Dendritic cell treated with granulocyte-macrophage colony-stimulating factor and Interleukin-4, amounts not matched to agents 40 ng/mL and 50 ng/mL, for 4 days (primary cell): ENCODE results near the gene FILIP1.

Source experiments
- H3K27ac Mint-ChIP-seq: one replicate; pipeline ENCODE4 v1.8.0; 2022; ENCODE audit warnings: mild to moderate bottlenecking, mixed read lengths
- H3K27me3 Mint-ChIP-seq: one replicate; pipeline ENCODE4 v1.8.0; 2022; ENCODE audit warnings: mild to moderate bottlenecking, mixed read lengths
- H3K36me3 Mint-ChIP-seq: one replicate; pipeline ENCODE4 v1.8.0; 2022; ENCODE audit warnings: low read depth, mixed read lengths
- H3K4me1 Mint-ChIP-seq: one replicate; pipeline ENCODE4 v1.8.0; 2022; ENCODE audit warnings: low read depth, mixed read lengths
- H3K4me3 Mint-ChIP-seq: one replicate; pipeline ENCODE4 v1.8.0; 2022; ENCODE audit warnings: mild to moderate bottlenecking, moderate library complexity, mixed read lengths
- H3K9me3 Mint-ChIP-seq: one replicate; pipeline ENCODE4 v1.8.0; 2022; ENCODE audit warnings: mixed read lengths
- intact Hi-C: fragments of 100-400 bp; cut with micrococcal nuclease; formaldehyde crosslinking; loops from one replicate; pipeline ENCODE4 v1.15.0; 2022

Gene FILIP1

DNA sequence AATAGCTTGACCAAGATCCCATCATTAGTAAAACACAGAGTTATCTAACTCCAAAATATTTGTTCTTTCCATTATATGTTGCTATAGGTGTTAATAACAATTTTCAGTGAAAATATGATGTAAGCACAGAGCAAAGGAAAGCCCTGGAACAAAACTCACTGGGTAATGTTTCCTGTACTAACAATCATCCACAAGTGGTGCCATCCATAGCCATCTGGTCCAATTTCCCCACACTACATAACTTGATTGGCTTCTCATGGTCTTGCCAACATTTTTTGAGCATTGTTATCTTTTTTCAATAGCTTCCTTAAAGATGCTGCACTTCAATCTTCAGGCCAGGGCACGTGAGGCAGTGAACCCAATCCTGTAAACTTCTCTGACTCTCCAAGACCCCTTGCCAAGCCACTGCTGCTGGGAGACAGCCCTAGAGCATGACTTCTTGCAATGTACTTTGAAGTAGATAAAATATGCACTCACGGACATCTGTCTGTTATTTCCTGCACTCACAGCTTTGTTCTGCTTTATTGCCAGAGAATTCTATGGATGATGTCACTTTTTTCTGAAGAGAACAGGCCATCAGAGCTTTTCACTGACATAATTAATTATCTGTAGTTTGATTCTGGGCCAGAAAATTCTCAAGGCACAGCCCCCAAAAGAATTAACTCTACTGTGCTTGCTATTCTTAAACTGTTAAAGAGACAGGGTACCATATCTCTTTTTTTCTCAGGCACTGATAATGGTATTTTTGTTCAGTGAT is 111.5 kb downstream of the FILIP1 start:
- intact Hi-C loops = no loop called here
- Mint-ChIP-seq H3K4me3 (no peak overlapping the region), H3K4me1 (no peaks in the 10 kb centered on the region), H3K9me3 (no peaks in the 10 kb centered on the region), H3K36me3 (no peaks in the 10 kb centered on the region), H3K27me3 (no peaks in the 10 kb centered on the region), H3K27ac (no peak overlapping the region)

DNA sequence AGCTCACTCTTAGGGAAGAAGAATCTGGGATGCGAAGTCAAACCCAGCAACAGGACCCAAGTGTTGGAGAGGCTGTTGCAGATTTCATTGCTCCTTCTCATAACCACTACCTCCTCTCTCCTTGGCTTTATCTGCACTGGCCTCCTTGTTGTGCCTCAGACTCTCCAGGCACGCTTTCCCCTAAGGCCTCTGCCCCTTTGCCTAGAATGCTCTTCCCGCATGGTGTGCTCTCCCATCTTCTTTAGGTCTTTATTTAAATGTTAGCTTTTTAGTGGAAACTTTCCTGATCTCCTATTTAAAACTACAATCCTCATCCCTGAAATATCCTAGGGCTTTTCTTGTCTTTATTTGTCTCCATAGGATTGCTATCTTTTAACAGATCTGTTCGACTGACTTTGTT is 114.1 kb downstream of the FILIP1 start:
- no peak overlapping the region for H3K27ac Mint-ChIP-seq
- H3K27me3 Mint-ChIP-seq = peaks cover 2% of the 10 kb centered on the region

DNA sequence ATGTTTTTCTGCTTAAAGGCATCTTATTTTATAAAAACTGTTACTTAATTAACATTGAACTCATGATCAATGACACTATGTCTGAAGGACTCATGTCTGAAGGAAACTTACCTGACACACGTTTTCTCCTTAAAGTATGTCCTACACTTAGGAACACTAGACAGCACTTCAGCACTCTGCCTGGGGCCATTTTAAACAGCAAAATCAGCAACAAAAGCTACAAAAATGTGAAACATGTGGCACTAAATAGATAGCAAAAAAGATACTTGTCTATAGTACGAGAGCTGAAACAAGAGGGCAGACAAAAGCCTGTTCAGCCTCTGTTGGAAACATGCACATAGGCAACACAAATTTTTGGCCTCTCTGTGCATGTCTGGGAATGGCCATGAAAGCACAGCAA is 115.5 kb downstream of the FILIP1 start:
- H3K36me3 Mint-ChIP-seq = no peaks in the 10 kb centered on the region
- peaks cover 2% of the 10 kb centered on the region for H3K27me3 Mint-ChIP-seq
- intact Hi-C loops = no loop called here
- no peaks in the 10 kb centered on the region for H3K4me1 Mint-ChIP-seq
- no peak overlapping the region for H3K27ac Mint-ChIP-seq
- no peaks in the 10 kb centered on the region for H3K9me3 Mint-ChIP-seq
- no peak overlapping the region for H3K4me3 Mint-ChIP-seq

More for the DNA sequence above, 114.1 kb downstream of the FILIP1 start:
- H3K36me3 Mint-ChIP-seq = no peaks in the 10 kb centered on the region
- intact Hi-C loops = no loop called here
- H3K4me3 Mint-ChIP-seq = no peak overlapping the region
- no peaks in the 10 kb centered on the region for H3K4me1 Mint-ChIP-seq
- no peaks in the 10 kb centered on the region for H3K9me3 Mint-ChIP-seq

DNA sequence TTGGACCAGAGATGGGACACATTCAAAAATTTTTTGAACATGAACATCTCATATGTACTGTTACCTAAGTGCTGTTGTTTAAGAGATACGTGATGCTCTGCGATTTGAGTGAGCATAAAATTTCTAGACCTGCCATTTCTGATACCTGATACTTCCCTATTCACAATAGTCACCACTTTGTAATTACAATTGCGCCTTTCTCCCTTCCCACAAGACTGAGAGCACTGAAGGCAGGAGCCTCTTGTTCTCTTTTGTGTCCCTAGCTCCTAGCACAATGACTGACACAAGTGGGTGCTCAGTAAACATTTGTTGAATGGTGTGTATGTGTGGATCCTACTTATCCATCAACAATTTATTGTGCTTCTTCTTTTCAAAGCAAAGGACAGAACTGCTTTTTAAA is 116.2 kb downstream of the FILIP1 start:
- H3K4me3 Mint-ChIP-seq = no peak overlapping the region
- no peaks in the 10 kb centered on the region for H3K9me3 Mint-ChIP-seq
- intact Hi-C loops = no loop called here
- H3K4me1 Mint-ChIP-seq = no peaks in the 10 kb centered on the region
- no peak overlapping the region for H3K27ac Mint-ChIP-seq
- H3K27me3 Mint-ChIP-seq = peaks cover 2% of the 10 kb centered on the region
- H3K36me3 Mint-ChIP-seq = no peaks in the 10 kb centered on the region

DNA sequence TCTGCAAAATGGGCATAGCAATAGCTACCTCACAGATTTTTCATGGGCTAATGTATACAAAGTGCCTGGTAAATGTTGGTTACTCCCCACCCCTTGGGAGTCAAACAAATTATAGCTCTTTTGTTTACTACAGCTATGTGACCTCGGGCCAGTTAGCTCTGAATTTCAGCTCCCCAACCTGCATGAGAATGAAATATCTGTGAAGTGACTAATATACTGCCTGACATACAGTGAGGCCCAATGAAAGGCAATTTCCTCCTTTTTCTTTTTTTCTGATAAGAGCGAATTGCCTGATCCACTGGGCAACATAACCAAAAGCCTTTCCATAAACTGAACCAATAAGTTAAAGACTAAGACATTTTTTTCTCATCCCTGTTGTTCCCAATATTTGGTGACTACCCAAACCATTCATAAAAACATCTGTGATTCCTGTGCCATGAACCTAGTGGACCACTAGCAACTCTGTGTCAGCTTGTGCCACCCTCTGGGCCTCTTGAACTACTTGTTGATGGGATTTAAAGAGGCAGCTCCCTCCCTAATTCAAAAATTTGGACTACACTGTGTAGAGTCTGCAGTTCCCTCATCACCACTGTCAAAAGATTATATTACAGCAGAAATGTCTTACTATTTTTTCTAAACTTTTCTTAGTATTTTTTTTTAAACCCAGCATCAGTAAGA is 117.1 kb downstream of the FILIP1 start:
- Mint-ChIP-seq H3K27ac (no peak overlapping the region), H3K4me1 (no peaks in the 10 kb centered on the region), H3K27me3 (peaks cover 2% of the 10 kb centered on the region), H3K36me3 (no peaks in the 10 kb centered on the region), H3K4me3 (no peak overlapping the region), H3K9me3 (no peaks in the 10 kb centered on the region)
- intact Hi-C loops = no loop called here

DNA sequence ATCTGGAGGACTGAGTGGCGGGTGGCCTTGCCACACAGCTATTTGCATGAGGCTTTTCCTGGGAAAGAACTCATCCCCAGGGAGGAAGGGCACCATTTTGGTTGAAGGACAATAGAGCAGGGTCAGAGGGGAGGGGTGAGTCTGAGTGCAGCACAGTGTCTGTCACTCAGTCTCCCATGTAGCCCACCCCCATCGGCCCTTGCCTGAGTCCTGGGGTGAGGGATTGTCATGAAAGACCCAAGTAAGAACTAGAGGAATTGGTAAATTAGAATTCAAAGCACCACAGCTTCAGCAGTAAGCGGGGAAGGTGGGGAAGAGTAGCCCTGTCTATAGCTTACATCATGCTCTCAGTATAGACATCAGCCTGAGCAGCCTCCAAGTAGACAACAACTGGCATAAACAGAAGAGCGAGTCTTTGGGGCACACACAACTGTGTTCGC is 118.6 kb downstream of the FILIP1 start:
- Mint-ChIP-seq H3K9me3 (no peaks in the 10 kb centered on the region), H3K27ac (no peak overlapping the region), H3K4me3 (no peak overlapping the region), H3K27me3 (peaks cover 2% of the 10 kb centered on the region), H3K36me3 (no peaks in the 10 kb centered on the region), H3K4me1 (no peaks in the 10 kb centered on the region)
- intact Hi-C loops = no loop called here

DNA sequence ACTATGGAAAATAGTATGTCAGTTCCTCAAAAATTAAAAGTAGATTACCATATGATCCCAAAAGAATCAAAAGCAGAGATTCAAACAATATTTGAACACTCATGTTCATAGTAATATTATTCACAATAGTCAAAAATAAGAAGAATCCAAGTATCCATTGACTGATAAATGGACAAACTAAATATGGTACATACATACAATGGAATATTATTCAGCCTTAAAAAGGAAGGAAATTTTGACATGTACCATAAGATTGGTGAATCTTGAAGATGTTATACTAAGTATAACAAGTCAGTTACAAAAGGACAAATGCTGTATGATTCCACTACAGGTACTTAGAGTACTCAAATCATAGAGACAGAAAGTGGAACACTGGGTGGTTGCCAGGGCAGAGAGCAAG is 120.7 kb downstream of the FILIP1 start:
- Mint-ChIP-seq H3K27ac (no peak overlapping the region), H3K4me1 (no peaks in the 10 kb centered on the region)

DNA sequence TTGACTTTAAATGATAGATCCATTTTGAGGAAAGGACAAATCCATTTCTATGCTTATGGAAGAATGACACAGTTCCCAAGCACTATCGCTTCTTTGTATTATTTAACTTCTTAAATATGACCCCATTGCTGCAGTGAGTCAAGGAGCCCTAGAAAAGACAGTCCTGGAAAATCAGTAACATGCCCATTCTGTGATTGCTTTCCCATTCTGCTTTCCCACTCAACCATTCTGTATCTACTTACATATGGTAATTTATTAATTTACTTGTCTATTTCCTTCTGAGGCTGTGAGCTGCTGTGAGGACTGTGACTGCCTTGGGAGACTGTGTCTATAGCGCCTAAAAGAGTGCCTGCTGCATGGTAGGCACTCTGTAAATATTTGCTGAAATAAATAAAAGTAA is 123.6 kb downstream of the FILIP1 start:
- Mint-ChIP-seq H3K27ac (no peak overlapping the region), H3K36me3 (no peaks in the 10 kb centered on the region), H3K4me3 (no peak overlapping the region), H3K9me3 (no peaks in the 10 kb centered on the region), H3K4me1 (no peaks in the 10 kb centered on the region), H3K27me3 (no peaks in the 10 kb centered on the region)
- intact Hi-C loops = no loop called here

More for the DNA sequence above, 120.7 kb downstream of the FILIP1 start:
- peaks cover 2% of the 10 kb centered on the region for H3K27me3 Mint-ChIP-seq
- no peak overlapping the region for H3K4me3 Mint-ChIP-seq
- H3K9me3 Mint-ChIP-seq = no peaks in the 10 kb centered on the region
- intact Hi-C loops = no loop called here
- no peaks in the 10 kb centered on the region for H3K36me3 Mint-ChIP-seq

DNA sequence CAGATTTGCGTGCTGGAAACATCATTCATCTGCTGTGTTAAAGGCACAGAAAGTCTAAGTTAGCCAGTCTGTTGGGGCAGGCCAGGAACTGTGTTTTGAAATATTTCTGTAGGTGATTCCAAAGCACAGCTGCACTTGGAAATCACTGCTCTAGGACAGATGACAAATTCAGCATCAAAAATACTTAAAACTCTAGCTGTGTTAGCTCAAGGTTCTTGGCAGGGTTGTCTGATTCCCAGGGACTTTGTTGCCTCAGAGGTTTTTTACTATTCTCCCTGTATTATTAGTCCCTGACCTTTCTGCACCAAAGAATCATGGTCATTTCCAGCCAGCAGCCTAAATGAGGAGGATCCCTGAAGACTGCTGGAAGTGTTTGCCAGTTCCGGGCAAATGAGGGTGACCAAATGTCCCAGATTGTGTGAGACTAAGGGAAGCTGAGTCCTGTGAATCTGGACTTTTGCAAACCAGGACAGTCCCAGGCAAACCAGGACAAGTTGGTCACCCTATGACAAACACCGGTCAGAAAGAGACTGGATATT is 124.7 kb downstream of the FILIP1 start:
- Mint-ChIP-seq H3K36me3 (no peaks in the 10 kb centered on the region), H3K27me3 (no peaks in the 10 kb centered on the region)

DNA sequence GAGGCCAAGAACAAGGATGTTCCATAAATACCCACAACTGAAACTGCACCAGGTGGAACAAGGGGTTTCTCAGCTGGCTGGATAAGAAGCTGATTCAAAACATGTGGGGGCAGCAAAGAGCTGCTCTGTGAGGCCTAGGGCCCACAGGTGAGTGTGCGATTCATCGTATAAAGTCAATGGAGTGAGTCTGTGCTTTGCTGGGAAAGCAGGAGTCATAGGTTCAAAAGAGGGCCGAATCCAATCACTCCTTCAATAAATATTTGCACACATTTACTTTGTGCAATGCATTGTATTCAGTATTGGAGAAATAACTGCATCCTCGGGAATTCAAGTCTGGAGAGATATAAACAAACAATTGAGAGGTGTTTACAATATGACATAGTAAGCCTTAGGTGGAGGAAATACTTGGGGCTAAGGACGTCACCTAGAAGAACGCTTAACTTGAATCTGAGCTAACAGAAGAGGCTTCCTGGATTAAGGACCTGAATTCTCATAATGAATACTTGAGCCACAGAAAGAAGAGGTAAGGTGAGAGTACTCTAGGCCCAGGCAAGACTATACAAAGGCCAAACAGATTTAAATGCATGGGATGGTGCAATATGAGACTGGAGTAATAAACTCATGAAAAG is 125.3 kb downstream of the FILIP1 start:
- intact Hi-C loops = no loop called here
- H3K4me3 Mint-ChIP-seq = no peak overlapping the region
- no peaks in the 10 kb centered on the region for H3K27me3 Mint-ChIP-seq
- H3K9me3 Mint-ChIP-seq = no peaks in the 10 kb centered on the region
- no peak overlapping the region for H3K27ac Mint-ChIP-seq
- H3K4me1 Mint-ChIP-seq = no peaks in the 10 kb centered on the region
- H3K36me3 Mint-ChIP-seq = no peaks in the 10 kb centered on the region

More for the DNA sequence above, 124.7 kb downstream of the FILIP1 start:
- intact Hi-C loops = no loop called here
- no peak overlapping the region for H3K27ac Mint-ChIP-seq
- H3K4me1 Mint-ChIP-seq = no peaks in the 10 kb centered on the region
- H3K9me3 Mint-ChIP-seq = no peaks in the 10 kb centered on the region
- H3K4me3 Mint-ChIP-seq = no peak overlapping the region

DNA sequence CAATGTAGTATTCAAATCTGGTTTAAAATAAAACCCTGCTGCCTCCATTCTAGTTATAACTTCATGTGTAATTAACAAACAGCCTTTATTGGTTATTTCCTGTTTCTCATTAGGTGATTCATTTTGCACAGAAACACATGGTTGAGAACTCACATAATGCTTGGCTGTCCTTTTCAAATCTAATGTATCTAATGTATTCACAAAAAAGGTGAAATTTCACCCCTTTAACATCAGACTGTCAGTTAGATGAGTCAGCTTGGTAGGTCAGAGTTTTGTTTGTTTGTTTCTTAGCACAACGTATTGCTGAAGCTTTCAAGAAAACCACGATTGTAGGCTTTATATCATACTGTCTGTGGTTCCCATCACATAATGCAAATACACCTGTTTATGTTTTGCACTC is 130.3 kb downstream of the FILIP1 start:
- H3K27me3 Mint-ChIP-seq = no peaks in the 10 kb centered on the region
- no peaks in the 10 kb centered on the region for H3K4me1 Mint-ChIP-seq
- no peaks in the 10 kb centered on the region for H3K36me3 Mint-ChIP-seq
- no peak overlapping the region for H3K4me3 Mint-ChIP-seq
- no peak overlapping the region for H3K27ac Mint-ChIP-seq
- H3K9me3 Mint-ChIP-seq = no peaks in the 10 kb centered on the region
- intact Hi-C loops = no loop called here

DNA sequence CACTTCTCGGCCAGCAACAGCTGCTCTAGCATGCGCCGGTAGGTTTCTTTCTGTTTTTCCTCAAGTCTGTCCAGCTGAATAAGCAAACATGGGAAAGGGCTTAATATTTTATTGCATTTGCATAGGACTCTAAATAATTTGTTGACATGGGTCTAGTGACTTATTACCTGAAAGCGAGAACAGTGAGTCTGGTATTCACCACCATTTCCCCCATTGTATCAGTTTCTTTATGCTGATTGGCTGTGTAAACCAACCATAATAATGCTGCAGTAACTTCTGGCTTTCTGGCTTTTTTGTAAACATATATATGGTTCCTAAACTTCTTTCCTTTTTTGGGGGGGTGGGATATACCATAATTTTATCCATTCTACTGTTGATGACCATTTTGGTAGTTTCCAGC is 140.0 kb downstream of the FILIP1 start:
- peaks cover 5% of the 10 kb centered on the region for H3K4me1 Mint-ChIP-seq
- no peak overlapping the region for H3K27ac Mint-ChIP-seq
- no peaks in the 10 kb centered on the region for H3K9me3 Mint-ChIP-seq
- intact Hi-C loops = no loop called here
- peaks cover 21% of the 10 kb centered on the region for H3K27me3 Mint-ChIP-seq
- H3K4me3 Mint-ChIP-seq = no peak overlapping the region
- no peaks in the 10 kb centered on the region for H3K36me3 Mint-ChIP-seq

DNA sequence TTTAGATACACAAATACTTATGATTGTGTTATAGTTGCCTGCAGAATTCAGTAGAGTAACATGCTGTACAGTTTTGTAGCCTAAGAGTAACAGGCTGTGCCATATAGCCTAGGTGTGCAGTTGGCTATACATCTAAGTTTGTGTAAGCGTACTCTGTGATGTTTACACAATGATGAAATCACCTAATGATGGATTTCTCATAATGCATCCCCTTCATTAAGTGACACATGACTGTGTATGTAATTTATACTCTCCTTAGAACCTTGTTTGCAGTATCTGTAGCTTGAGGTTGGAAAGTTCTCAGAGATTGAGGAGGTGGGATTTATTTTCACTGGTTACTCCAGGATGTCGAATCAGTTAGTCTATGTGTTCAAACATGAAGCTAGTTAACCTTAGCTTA is 142.0 kb downstream of the FILIP1 start:
- peaks cover 26% of the 10 kb centered on the region for H3K27me3 Mint-ChIP-seq

DNA sequence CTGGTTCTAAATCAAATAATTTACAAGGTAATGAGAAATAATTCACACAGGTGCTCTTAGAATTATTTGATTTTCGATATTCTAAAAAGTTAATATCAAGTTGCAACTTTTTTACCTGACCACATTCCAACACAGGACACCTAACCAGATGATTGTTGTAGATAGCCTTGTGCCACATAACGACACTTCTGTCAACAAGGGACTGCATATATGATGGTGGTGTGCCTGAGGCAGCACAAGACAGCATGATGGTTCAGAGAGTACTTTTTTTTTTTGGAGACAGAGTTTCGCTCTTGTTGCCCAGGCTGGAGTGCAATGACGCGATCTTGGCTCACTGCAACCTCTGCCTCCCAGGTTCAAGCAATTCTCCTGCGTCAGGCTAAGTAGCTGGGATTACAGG is 142.8 kb downstream of the FILIP1 start:
- intact Hi-C loops = no loop called here
- H3K27me3 Mint-ChIP-seq = peaks cover 27% of the 10 kb centered on the region
- H3K36me3 Mint-ChIP-seq = no peaks in the 10 kb centered on the region
- H3K4me3 Mint-ChIP-seq = no peak overlapping the region
- no peak overlapping the region for H3K27ac Mint-ChIP-seq
- no peaks in the 10 kb centered on the region for H3K9me3 Mint-ChIP-seq
- H3K4me1 Mint-ChIP-seq = peaks cover 5% of the 10 kb centered on the region

More for the DNA sequence above, 142.0 kb downstream of the FILIP1 start:
- H3K4me3 Mint-ChIP-seq = no peak overlapping the region
- H3K9me3 Mint-ChIP-seq = no peaks in the 10 kb centered on the region
- intact Hi-C loops = no loop called here
- H3K27ac Mint-ChIP-seq = no peak overlapping the region
- H3K36me3 Mint-ChIP-seq = no peaks in the 10 kb centered on the region
- peaks cover 5% of the 10 kb centered on the region for H3K4me1 Mint-ChIP-seq
